Endothelial cell of umbilical vein (primary cell): ENCODE data around the gene LAMC2. TPM values are rescaled to one million over a fixed set of nuclear protein-coding genes. Genes with fewer than 3 reads are reported as not detected.

ENCODE experiments used
- BruUV-seq: library from RNA; stranded (reverse); fragments of 400-500 nt; replicated peaks from 2 replicates; lab custom pipeline; 2021; lab: Mats Ljungman, UMichigan
- CTCF ChIA-PET: fragments of 300-600, 350-600 bp; sonication (Branson Sonifier 250); formaldehyde crosslinking; loops from one replicate; lab custom pipeline; 2021; ENCODE audit warnings: antibody characterized with exemption, inconsistent platforms; lab: Charles Lee
- POLR2A ChIA-PET: fragments of 300-600, 350-600 bp; sonication (Branson Sonifier 250); formaldehyde crosslinking; loops from one replicate; lab custom pipeline; 2021; ENCODE audit warnings: antibody characterized with exemption, inconsistent platforms; lab: Charles Lee
- DNase-seq: peaks from one replicate; pipeline ENCODE4 v3.0.0-alpha.2; 2011; ENCODE audit warnings: low read depth, low spot score
- FAIRE-seq: peaks from 2 replicates; lab custom pipeline; 2011; peaks lifted over from hg19 to GRCh38; lab: Jason Lieb, UNC
- H2AFZ ChIP-seq: 2 replicates; pipeline ENCODE4 v1.6.0; 2012; ENCODE audit warnings: low read depth, low read length, control low read depth, inconsistent platforms
- H3K27ac ChIP-seq: 2 replicates; pipeline ENCODE4 v1.5.1; 2011; ENCODE audit warnings: low read depth, mild to moderate bottlenecking, control low read depth, low read length, moderate library complexity; ENCODE audit not compliant: insufficient read depth
- H3K27me3 ChIP-seq, 2 experiments: 2 replicates each; pipeline versions ENCODE4 v1.6.0 to v1.6.1; 2011; ENCODE audit warnings: low read length in 2 of 2, mixed read lengths in 1 of 2; ENCODE audit not compliant: control insufficient read depth in 2 of 2, insufficient read depth in 2 of 2
- H3K36me3 ChIP-seq, 2 experiments: 2 replicates in 1 of 2; 3 replicates in 1 of 2; pipeline ENCODE4 v1.5.1; 2011; ENCODE audit warnings: low read length in 2 of 2, mild to moderate bottlenecking in 1 of 2, moderate library complexity in 1 of 2; ENCODE audit not compliant: control insufficient read depth in 2 of 2, insufficient read depth in 2 of 2; ENCODE audit errors: extremely low read depth in 1 of 2
- H3K4me1 ChIP-seq: 3 replicates; pipeline ENCODE4 v1.5.1; 2011; ENCODE audit warnings: mild to moderate bottlenecking, low read length; ENCODE audit not compliant: control insufficient read depth, insufficient read depth; ENCODE audit errors: extremely low read depth
- H3K4me2 ChIP-seq: 2 replicates; pipeline ENCODE4 v1.6.1; 2011; ENCODE audit warnings: low read length, control low read depth, mixed read lengths; ENCODE audit not compliant: insufficient read depth
- H3K4me3 ChIP-seq, 3 experiments: fragments of 200-600 bp in 1 of 3; sonication (generic), shearing (Covaris generic) in 1 of 3; replicated peaks in 1 of 3; 2 replicates each; pipeline ENCODE4 v1.5.1; 2011 to 2016; ENCODE audit warnings: control low read depth in 3 of 3, low read length in 3 of 3, mild to moderate bottlenecking in 2 of 3, inconsistent platforms in 1 of 3, low read depth in 1 of 3, moderate library complexity in 1 of 3; ENCODE audit not compliant: insufficient read depth in 1 of 3
- H3K79me2 ChIP-seq: 2 replicates; pipeline ENCODE4 v1.6.0; 2012; ENCODE audit warnings: low read length, inconsistent platforms; ENCODE audit not compliant: control insufficient read depth, insufficient read depth
- H3K9ac ChIP-seq: replicated peaks from 2 replicates; pipeline ENCODE3; 2011; ENCODE audit warnings: low read length, control low read depth; ENCODE audit not compliant: insufficient read depth; ENCODE audit errors: extremely low read depth
- H3K9me1 ChIP-seq: replicated peaks from 3 replicates; pipeline ENCODE4 v1.6.0; 2011; ENCODE audit warnings: mild to moderate bottlenecking, low read length; ENCODE audit not compliant: control insufficient read depth, insufficient read depth; ENCODE audit errors: extremely low read depth
- H3K9me3 ChIP-seq: replicated peaks from 2 replicates; pipeline ENCODE4 v1.5.1; 2012; ENCODE audit warnings: low read length, inconsistent platforms; ENCODE audit not compliant: control insufficient read depth, insufficient read depth
- H4K20me1 ChIP-seq: replicated peaks from 2 replicates; pipeline ENCODE3; 2011; ENCODE audit warnings: mild to moderate bottlenecking, low read length; ENCODE audit not compliant: control insufficient read depth, insufficient read depth; ENCODE audit errors: extremely low read depth
- EZH2 ChIP-seq: IDR thresholded peaks from 2 replicates; pipeline ENCODE4 v1.6.1; 2012; ENCODE audit warnings: borderline replicate concordance, low read depth, mild to moderate bottlenecking, moderate library complexity, low read length, inconsistent platforms; ENCODE audit not compliant: severe bottlenecking
- FOS ChIP-seq: IDR thresholded peaks from 2 replicates; pipeline ENCODE4 v1.6.1; 2011; ENCODE audit warnings: mild to moderate bottlenecking, low read length, moderate library complexity, borderline replicate concordance; ENCODE audit not compliant: insufficient read depth
- GATA2 ChIP-seq: IDR thresholded peaks from 2 replicates; pipeline ENCODE4 v1.7.0; 2011; ENCODE audit warnings: low read depth, mild to moderate bottlenecking, moderate library complexity, mixed read lengths, low read length; ENCODE audit not compliant: insufficient read length, insufficient read depth
- JUN ChIP-seq: IDR thresholded peaks from 2 replicates; pipeline ENCODE4 v1.6.1; 2011; ENCODE audit warnings: borderline replicate concordance, low read depth; ENCODE audit not compliant: insufficient read length, insufficient read depth
- MYC ChIP-seq: IDR thresholded peaks from one replicate; pipeline ENCODE4 v1.6.1; 2011; ENCODE audit warnings: mild to moderate bottlenecking, low read depth, low read length
- POLR2A ChIP-seq: IDR thresholded peaks from 2 replicates; pipeline ENCODE4 v1.6.1; 2012; ENCODE audit warnings: low read depth, mild to moderate bottlenecking, control low read depth, low read length
- POLR2AphosphoS5 ChIP-seq: IDR thresholded peaks from 2 replicates; pipeline ENCODE4 v1.6.1; 2012; ENCODE audit warnings: low read depth, mild to moderate bottlenecking, control low read depth, low read length, moderate library complexity; ENCODE audit not compliant: insufficient read depth
- dilution Hi-C: fragments of 300-500 bp; cut with MboI; formaldehyde crosslinking; loops from one replicate; pipeline ENCODE4 v1.15.0; 2019; ENCODE audit warnings: low sequenced_read_pairs; ENCODE audit not compliant: extremely low pct_ligation_motif_present
- intact Hi-C: fragments of 100-400 bp; cut with micrococcal nuclease; formaldehyde crosslinking; loops from one replicate; pipeline ENCODE4 v1.10.0; 2022
- polyA plus RNA-seq, 4 experiments: library from polyadenylated mRNA; depleted of rRNA in 3 of 4; stranded (reverse) in 3 of 4; unstranded in 1 of 4; fragments of >200 nt; gene quantifications; 2 replicates each; pipeline versions ENCODE4 v1.2.1 to v1.2.3, GENCODE V29; 2011 to 2012; ENCODE audit warnings: missing spikeins in 1 of 4
- total RNA-seq: library from RNA; stranded (reverse); gene quantifications from 2 replicates; pipeline ENCODE4 v1.2.3, GENCODE V29; 2021
- TF ChIP-seq, protein P1 (sequence below), 2 donors: IDR thresholded peaks; 1 replicate in 1 of 2; 2 replicates in 1 of 2; pipeline ENCODE4 v1.5.1; 2011; ENCODE audit warnings: low read length in 2 of 2, mild to moderate bottlenecking in 2 of 2, moderate library complexity in 2 of 2, control low read depth in 1 of 2, inconsistent platforms in 1 of 2, low read depth in 1 of 2; ENCODE audit not compliant: insufficient read depth in 1 of 2; ENCODE audit errors: extremely low read depth in 1 of 2
- TF ChIP-seq, protein P2 (sequence below): IDR thresholded peaks from 2 replicates; pipeline ENCODE4 v1.6.1; 2011; ENCODE audit not compliant: insufficient read depth, insufficient read length

LAMC2 gene
- total and polyA plus RNA-seq, 2 donors (not counting 3 experiments of a cell fraction or from before 2014, with no cell fraction given), result 0.23 to 0.82 TPM

DNA sequence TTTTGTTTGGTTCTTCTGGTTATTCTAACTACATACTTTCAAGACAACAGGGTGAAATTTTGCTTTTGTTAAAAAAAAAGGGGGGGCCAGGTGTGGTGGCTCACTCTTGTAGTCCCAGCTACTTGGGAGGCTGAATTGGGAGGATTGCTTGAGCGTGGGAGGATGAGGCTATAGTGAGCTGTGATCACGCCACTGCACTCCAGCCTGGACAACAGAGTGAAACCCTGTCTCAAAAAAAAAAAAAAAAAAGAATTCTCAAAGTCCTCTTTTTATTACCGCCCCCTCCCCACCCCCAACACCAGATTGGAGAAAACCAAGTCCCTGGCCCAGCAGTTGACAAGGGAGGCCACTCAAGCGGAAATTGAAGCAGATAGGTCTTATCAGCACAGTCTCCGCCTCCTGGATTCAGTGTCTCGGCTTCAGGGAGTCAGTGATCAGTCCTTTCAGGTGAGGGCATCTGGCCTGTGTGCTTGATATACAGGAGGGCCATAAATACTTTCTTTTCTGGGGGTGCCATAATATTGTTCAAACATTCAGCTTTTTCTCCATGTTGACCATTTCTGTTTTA lies 50.2 kb downstream of the LAMC2 start:
- Histone ChIP-seq H4K20me1 (no peaks in the 10 kb centered on the region), H3K9me3 (no peaks in the 10 kb centered on the region), H3K36me3 (no peaks in the 10 kb centered on the region), H3K27ac (no peak overlapping the region), H2AFZ (no peak overlapping the region), H3K4me1 (peaks cover 18% of the 10 kb centered on the region), H3K9me1 (no peaks in the 10 kb centered on the region), H3K9ac (no peak overlapping the region), H3K79me2 (no peaks in the 10 kb centered on the region), H3K4me3 (no peak overlapping the region), H3K4me2 (no peak overlapping the region), H3K27me3 (no peaks in the 10 kb centered on the region)
- TF ChIP-seq GATA2 (no peak), EZH2 (no peak), JUN (no peak), FOS (no peak), POLR2A (no peak), MYC (no peak), POLR2AphosphoS5 (no peak)
- TF ChIP-seq, protein P1, sequence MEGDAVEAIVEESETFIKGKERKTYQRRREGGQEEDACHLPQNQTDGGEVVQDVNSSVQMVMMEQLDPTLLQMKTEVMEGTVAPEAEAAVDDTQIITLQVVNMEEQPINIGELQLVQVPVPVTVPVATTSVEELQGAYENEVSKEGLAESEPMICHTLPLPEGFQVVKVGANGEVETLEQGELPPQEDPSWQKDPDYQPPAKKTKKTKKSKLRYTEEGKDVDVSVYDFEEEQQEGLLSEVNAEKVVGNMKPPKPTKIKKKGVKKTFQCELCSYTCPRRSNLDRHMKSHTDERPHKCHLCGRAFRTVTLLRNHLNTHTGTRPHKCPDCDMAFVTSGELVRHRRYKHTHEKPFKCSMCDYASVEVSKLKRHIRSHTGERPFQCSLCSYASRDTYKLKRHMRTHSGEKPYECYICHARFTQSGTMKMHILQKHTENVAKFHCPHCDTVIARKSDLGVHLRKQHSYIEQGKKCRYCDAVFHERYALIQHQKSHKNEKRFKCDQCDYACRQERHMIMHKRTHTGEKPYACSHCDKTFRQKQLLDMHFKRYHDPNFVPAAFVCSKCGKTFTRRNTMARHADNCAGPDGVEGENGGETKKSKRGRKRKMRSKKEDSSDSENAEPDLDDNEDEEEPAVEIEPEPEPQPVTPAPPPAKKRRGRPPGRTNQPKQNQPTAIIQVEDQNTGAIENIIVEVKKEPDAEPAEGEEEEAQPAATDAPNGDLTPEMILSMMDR (IDR thresholded peaks at IDR 0.05; ENCODE audit: extremely low read depth in 1 of 2, insufficient read depth in 1 of 2, low read depth in 1 of 2, low read length in 2 of 2), result no peak
- TF ChIP-seq, protein P2, sequence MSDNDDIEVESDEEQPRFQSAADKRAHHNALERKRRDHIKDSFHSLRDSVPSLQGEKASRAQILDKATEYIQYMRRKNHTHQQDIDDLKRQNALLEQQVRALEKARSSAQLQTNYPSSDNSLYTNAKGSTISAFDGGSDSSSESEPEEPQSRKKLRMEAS, result no peak
- ChIA-PET CTCF (interaction anchor here (0.7 to 2.0 kb wide), 2 partner anchors 16 to 97 kb away, joined by 4 to 16 read pairs; no protein-coding TSS in a partner anchor), POLR2A (no interaction called here)
- FAIRE-seq (no peak), DNase-seq (no peak)
- dilution Hi-C loops (no loop called here), intact Hi-C loops (no loop called here)
- no TSS peak for BruUV-seq
